Measurements from ENCODE around the gene MRPL24. TPM values are rescaled to one million over a fixed set of nuclear protein-coding genes. Genes with fewer than 3 reads are reported as not detected.
A peak's percentile ranks its signal among the peaks of the same experiment; 100 is the strongest.

MRPL24 gene
- total RNA-seq, 2 donors from 2014 or later = 45.9 to 67.8 TPM

GRCh38 chr1:156746406-156746727, 5.5 kb upstream of the MRPL24 start:
- ATAC-seq (replicated peaks in 1 of 2) = no peak
- peaks cover 15% of the 10 kb centered on the region in 2 donors for H3K36me3 Mint-ChIP-seq (ENCODE audit: insufficient read depth in 2 of 2)
- peak overlapping the region; percentile 76 for H3K27ac Mint-ChIP-seq
- H3K9me3 Mint-ChIP-seq = no peaks in the 10 kb centered on the region
- H3K4me3 Mint-ChIP-seq = peak overlapping the region; percentile 89 to 92
- H3K27me3 Mint-ChIP-seq (ENCODE audit: low read depth) = no peaks in the 10 kb centered on the region
- DNase-seq = no peak
- H3K4me1 Mint-ChIP-seq (ENCODE audit: low read depth) = peaks cover 71% of the 10 kb centered on the region

- ATAC-seq (replicated peaks in 1 of 2) (no peak), DNase-seq (no peak)
- Mint-ChIP-seq H3K4me3 (peak overlapping the region; percentile 89 to 92), H3K27ac (peak overlapping the region; percentile 76), H3K36me3 (ENCODE audit: insufficient read depth in 2 of 2) (peaks cover 17% of the 10 kb centered on the region in 2 donors), H3K9me3 (no peaks in the 10 kb centered on the region), H3K4me1 (ENCODE audit: low read depth) (peaks cover 74% of the 10 kb centered on the region), H3K27me3 (ENCODE audit: low read depth) (no peaks in the 10 kb centered on the region)
These were observed 5.0 kb upstream of the MRPL24 start for GRCh38 chr1:156745881-156746280.

GRCh38 chr1:156744786-156745419, 4.0 kb upstream of the MRPL24 start:
- Mint-ChIP-seq H3K4me3 (no peak overlapping the region), H3K36me3 (ENCODE audit: insufficient read depth in 2 of 2) (peaks cover 11 to 18% of the 10 kb centered on the region in 2 donors), H3K4me1 (ENCODE audit: low read depth) (peaks cover 73% of the 10 kb centered on the region)

GRCh38 chr1:156744344-156744743, 3.5 kb upstream of the MRPL24 start:
- peaks cover 7 to 18% of the 10 kb centered on the region in 2 donors for H3K36me3 Mint-ChIP-seq (ENCODE audit: insufficient read depth in 2 of 2)
- DNase-seq = no peak
- no peaks in the 10 kb centered on the region for H3K9me3 Mint-ChIP-seq
- no peaks in the 10 kb centered on the region for H3K27me3 Mint-ChIP-seq (ENCODE audit: low read depth)
- no peak for ATAC-seq (replicated peaks in 1 of 2)
- H3K27ac Mint-ChIP-seq = peak overlapping the region; percentile 72
- no peak overlapping the region for H3K4me3 Mint-ChIP-seq
- H3K4me1 Mint-ChIP-seq (ENCODE audit: low read depth) = peaks cover 69% of the 10 kb centered on the region

More at GRCh38 chr1:156744786-156745419, 4.0 kb upstream of the MRPL24 start:
- DNase-seq (no peak), ATAC-seq (replicated peaks in 1 of 2) (no peak)
- Mint-ChIP-seq H3K9me3 (no peaks in the 10 kb centered on the region), H3K27me3 (ENCODE audit: low read depth) (no peaks in the 10 kb centered on the region), H3K27ac (peak overlapping the region; percentile 76)

- DNase-seq (no peak), ATAC-seq (replicated peaks in 1 of 2) (no peak)
- peaks cover 69% of the 10 kb centered on the region for H3K4me1 Mint-ChIP-seq (ENCODE audit: low read depth)
- no peaks in the 10 kb centered on the region for H3K27me3 Mint-ChIP-seq (ENCODE audit: low read depth)
- H3K9me3 Mint-ChIP-seq = no peaks in the 10 kb centered on the region
- peak overlapping the region; percentile 72 for H3K27ac Mint-ChIP-seq
- H3K36me3 Mint-ChIP-seq (ENCODE audit: insufficient read depth in 2 of 2) = peaks cover 7 to 16% of the 10 kb centered on the region in 2 donors
- H3K4me3 Mint-ChIP-seq = peak overlapping the region in 1 of 2 donors; percentile 53
These were observed 2.7 kb upstream of the MRPL24 start for GRCh38 chr1:156743367-156744302.

GRCh38 chr1:156742801-156743200, 1.9 kb upstream of the MRPL24 start:
- ATAC-seq (replicated peaks in 1 of 2) (no peak), DNase-seq (no peak)
- H3K9me3 Mint-ChIP-seq = no peaks in the 10 kb centered on the region
- H3K36me3 Mint-ChIP-seq (ENCODE audit: insufficient read depth in 2 of 2) = peaks cover 7 to 19% of the 10 kb centered on the region in 2 donors
- H3K27ac Mint-ChIP-seq = peak overlapping the region; percentile 98
- H3K4me1 Mint-ChIP-seq (ENCODE audit: low read depth) = peaks cover 62% of the 10 kb centered on the region
- no peaks in the 10 kb centered on the region for H3K27me3 Mint-ChIP-seq (ENCODE audit: low read depth)
- peak overlapping the region in 1 of 2 donors; percentile 93 for H3K4me3 Mint-ChIP-seq

GRCh38 chr1:156742017-156742416, 1.1 kb upstream of the MRPL24 start:
- H3K4me1 Mint-ChIP-seq (ENCODE audit: low read depth) = peaks cover 55% of the 10 kb centered on the region
- H3K27ac Mint-ChIP-seq = peak overlapping the region; percentile 98
- no peak for DNase-seq
- peak in 1 of 2 donors; percentile 7 for ATAC-seq (replicated peaks in 1 of 2)
- no peaks in the 10 kb centered on the region for H3K27me3 Mint-ChIP-seq (ENCODE audit: low read depth)
- peak overlapping the region; percentile 93 to 100 for H3K4me3 Mint-ChIP-seq
- H3K36me3 Mint-ChIP-seq (ENCODE audit: insufficient read depth in 2 of 2) = peaks cover 7 to 19% of the 10 kb centered on the region in 2 donors
- H3K9me3 Mint-ChIP-seq = no peaks in the 10 kb centered on the region

- peaks cover 51% of the 10 kb centered on the region for H3K4me1 Mint-ChIP-seq (ENCODE audit: low read depth)
- H3K27ac Mint-ChIP-seq = peak overlapping the region; percentile 98
- H3K36me3 Mint-ChIP-seq (ENCODE audit: insufficient read depth in 2 of 2) = peaks cover 7 to 19% of the 10 kb centered on the region in 2 donors
- no peaks in the 10 kb centered on the region for H3K9me3 Mint-ChIP-seq
- ATAC-seq (replicated peaks in 1 of 2) = peak in 1 of 2 donors; percentile 32
- H3K27me3 Mint-ChIP-seq (ENCODE audit: low read depth) = no peaks in the 10 kb centered on the region
- DNase-seq = peak in 1 of 2 donors; percentile 49
- peak overlapping the region; percentile 93 to 100 for H3K4me3 Mint-ChIP-seq
These were observed 644 bp upstream of the MRPL24 start for GRCh38 chr1:156741481-156741983.

GRCh38 chr1:156740237-156740740, 599 bp downstream of the MRPL24 start:
- H3K4me1 Mint-ChIP-seq (ENCODE audit: low read depth) = peaks cover 39% of the 10 kb centered on the region
- peak in 1 of 2 donors; percentile 0 for ATAC-seq (replicated peaks in 1 of 2)
- peak overlapping the region; percentile 93 to 100 for H3K4me3 Mint-ChIP-seq
- peaks cover 4 to 11% of the 10 kb centered on the region in 2 donors for H3K36me3 Mint-ChIP-seq (ENCODE audit: insufficient read depth in 2 of 2)
- H3K9me3 Mint-ChIP-seq = no peaks in the 10 kb centered on the region
- no peaks in the 10 kb centered on the region for H3K27me3 Mint-ChIP-seq (ENCODE audit: low read depth)
- peak overlapping the region; percentile 98 for H3K27ac Mint-ChIP-seq
- peak in 1 of 2 donors; percentile 25 for DNase-seq

GRCh38 chr1:156738916-156739315, 2.0 kb downstream of the MRPL24 start:
- DNase-seq (no peak), ATAC-seq (replicated peaks in 1 of 2) (no peak)
- Mint-ChIP-seq H3K9me3 (no peaks in the 10 kb centered on the region), H3K36me3 (ENCODE audit: insufficient read depth in 2 of 2) (peaks cover 1 to 9% of the 10 kb centered on the region in 2 donors), H3K4me3 (peak overlapping the region; percentile 13 to 72), H3K27me3 (ENCODE audit: low read depth) (no peaks in the 10 kb centered on the region), H3K4me1 (ENCODE audit: low read depth) (peaks cover 31% of the 10 kb centered on the region), H3K27ac (peak overlapping the region; percentile 81)

GRCh38 chr1:156738407-156738806, 2.5 kb downstream of the MRPL24 start:
- Mint-ChIP-seq H3K4me3 (no peak overlapping the region), H3K36me3 (ENCODE audit: insufficient read depth in 2 of 2) (peaks cover 1 to 6% of the 10 kb centered on the region in 2 donors), H3K27me3 (ENCODE audit: low read depth) (no peaks in the 10 kb centered on the region), H3K9me3 (no peaks in the 10 kb centered on the region), H3K27ac (peak overlapping the region; percentile 41), H3K4me1 (ENCODE audit: low read depth) (peaks cover 31% of the 10 kb centered on the region)
- DNase-seq (no peak), ATAC-seq (replicated peaks in 1 of 2) (no peak)

GRCh38 chr1:156733989-156734584, 6.8 kb downstream of the MRPL24 start:
- no peak for ATAC-seq (replicated peaks in 1 of 2)
- no peak for DNase-seq
- H3K27me3 Mint-ChIP-seq (ENCODE audit: low read depth) = no peaks in the 10 kb centered on the region
- peaks cover 1 to 13% of the 10 kb centered on the region in 2 donors for H3K36me3 Mint-ChIP-seq (ENCODE audit: insufficient read depth in 2 of 2)
- no peaks in the 10 kb centered on the region for H3K9me3 Mint-ChIP-seq
- H3K4me3 Mint-ChIP-seq = no peak overlapping the region
- H3K27ac Mint-ChIP-seq = no peak overlapping the region
- H3K4me1 Mint-ChIP-seq (ENCODE audit: low read depth) = peaks cover 27% of the 10 kb centered on the region

Data from activated T-cell treated with anti-CD3 and anti-CD28 coated beads, Interleukin-2, amount 50 U/mL, for 72 hours (primary cell).